Body of pancreas (tissue), 4 donors: ENCODE measurements around the gene ITGB1BP1.

Experiments
- POLR2A ChIP-seq, 3 donors: fragments of 450-650 bp; IDR thresholded peaks; one replicate each; pipeline ENCODE4 v1.6.1; 2016; ENCODE audit warnings: antibody characterized with exemption in 3 of 3, mild to moderate bottlenecking in 2 of 3
- TF ChIP-seq, protein P1 (sequence below), 7 experiments: fragments of 450-650 bp in 4 of 7; fragments of 200-600 bp in 3 of 7; sonication (generic) in 3 of 7; IDR thresholded peaks; one replicate each; pipeline ENCODE4 v1.5.1; 2016 to 2019; ENCODE audit warnings: antibody characterized with exemption in 7 of 7

DNA sequence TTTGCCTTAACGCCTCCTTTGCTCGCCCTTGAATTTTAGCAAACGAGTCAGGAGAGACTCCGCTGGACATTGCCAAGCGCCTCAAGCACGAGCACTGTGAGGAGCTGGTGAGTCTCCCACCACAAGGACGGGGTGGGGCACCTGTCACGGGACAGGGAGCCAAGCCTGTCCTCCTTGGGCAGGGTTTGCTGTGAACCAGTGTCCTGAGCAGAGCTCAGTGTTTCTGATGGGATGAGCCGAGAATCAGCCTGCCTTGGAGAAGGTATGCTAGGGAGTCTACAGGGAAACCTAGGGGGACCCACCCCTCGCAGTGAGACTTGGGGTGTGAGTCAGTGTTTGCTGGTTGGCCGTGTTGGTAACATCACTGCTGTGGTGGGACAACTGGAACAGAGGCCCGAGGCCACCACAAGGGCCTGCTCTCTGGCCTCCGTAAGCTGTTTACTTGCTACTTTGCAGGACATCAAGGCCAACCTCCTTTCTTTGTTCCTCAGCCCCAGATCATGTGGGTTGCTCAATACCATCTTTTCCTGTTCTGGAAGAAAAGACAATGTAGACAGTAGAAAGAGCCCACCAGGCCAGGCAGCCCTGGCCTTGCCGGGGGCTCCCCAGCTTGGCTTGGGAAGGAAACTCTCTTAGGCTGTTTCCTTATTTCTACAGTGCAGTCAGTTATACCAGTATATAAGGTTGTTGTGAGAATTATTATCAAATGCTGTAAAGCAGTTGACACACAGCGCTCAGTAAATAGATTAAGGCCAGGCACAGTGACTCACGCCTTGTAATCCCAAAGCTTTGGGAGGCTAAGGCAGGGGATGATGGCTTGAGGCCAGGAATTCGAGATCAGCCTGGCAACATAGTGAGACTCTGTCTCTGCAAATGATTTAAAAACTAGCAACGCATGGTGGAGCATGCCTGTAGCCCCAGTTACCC lies 42.4 kb downstream of the ITGB1BP1 start:
- TF ChIP-seq, protein P1, sequence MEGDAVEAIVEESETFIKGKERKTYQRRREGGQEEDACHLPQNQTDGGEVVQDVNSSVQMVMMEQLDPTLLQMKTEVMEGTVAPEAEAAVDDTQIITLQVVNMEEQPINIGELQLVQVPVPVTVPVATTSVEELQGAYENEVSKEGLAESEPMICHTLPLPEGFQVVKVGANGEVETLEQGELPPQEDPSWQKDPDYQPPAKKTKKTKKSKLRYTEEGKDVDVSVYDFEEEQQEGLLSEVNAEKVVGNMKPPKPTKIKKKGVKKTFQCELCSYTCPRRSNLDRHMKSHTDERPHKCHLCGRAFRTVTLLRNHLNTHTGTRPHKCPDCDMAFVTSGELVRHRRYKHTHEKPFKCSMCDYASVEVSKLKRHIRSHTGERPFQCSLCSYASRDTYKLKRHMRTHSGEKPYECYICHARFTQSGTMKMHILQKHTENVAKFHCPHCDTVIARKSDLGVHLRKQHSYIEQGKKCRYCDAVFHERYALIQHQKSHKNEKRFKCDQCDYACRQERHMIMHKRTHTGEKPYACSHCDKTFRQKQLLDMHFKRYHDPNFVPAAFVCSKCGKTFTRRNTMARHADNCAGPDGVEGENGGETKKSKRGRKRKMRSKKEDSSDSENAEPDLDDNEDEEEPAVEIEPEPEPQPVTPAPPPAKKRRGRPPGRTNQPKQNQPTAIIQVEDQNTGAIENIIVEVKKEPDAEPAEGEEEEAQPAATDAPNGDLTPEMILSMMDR (IDR thresholded peaks at IDR 0.05), result no peak
- TF ChIP-seq POLR2A (IDR thresholded peaks at IDR 0.05), result no peak
